GM15510 (cell line): Measurements from ENCODE around the gene RAB39B.
A peak's percentile ranks its signal among the peaks of the same experiment; 100 is the strongest.

Experiments used
- POLR2A ChIP-seq: IDR thresholded peaks from 3 replicates; pipeline ENCODE4 v1.6.1; 2011; ENCODE audit warnings: borderline replicate concordance; ENCODE audit not compliant: insufficient read length; ENCODE audit errors: extremely low read depth

RAB39B gene

DNA sequence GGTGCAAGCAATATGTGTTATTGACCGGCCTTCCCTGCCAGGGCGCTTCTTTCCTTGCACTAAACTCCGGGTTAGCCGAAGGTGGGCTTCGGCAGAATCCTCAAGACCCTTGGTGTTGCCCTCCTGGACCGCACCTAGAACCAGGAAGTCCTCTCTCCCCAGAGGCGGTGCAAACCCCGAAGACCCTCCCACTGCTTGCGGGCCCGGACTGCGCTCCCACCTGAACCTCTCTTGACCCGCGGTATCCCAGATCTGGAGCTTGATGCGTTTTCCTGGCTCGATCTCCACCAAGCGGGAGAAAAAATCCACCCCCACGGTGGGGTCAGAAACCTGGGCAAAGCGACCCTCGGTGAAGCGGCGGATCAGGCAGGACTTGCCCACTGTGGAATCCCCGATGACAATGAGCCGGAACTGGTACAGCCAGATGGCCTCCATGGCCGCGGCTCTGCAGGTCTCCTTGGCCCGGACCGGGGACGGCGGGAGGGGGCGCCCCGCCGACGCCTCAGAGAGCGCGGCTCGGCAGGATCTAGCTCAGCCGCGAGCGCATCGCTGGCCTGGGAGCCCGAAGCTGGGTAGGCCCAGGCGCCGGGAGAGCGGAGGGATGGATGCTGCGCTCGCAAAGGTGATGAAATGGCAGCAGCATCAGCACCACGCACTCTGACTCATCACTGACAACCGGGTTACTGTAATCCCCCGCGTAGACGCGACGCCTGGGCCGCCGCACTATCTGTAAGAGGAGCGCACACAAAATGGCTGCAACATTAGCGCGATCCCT is at the start of gene RAB39B:
Gene RAB39B (minus strand): TSS at position 638 of the 775 bp plus-strand sequence. CDS start 203 bp downstream, at position 435.
- peak; percentile 55 for TF ChIP-seq POLR2A

DNA sequence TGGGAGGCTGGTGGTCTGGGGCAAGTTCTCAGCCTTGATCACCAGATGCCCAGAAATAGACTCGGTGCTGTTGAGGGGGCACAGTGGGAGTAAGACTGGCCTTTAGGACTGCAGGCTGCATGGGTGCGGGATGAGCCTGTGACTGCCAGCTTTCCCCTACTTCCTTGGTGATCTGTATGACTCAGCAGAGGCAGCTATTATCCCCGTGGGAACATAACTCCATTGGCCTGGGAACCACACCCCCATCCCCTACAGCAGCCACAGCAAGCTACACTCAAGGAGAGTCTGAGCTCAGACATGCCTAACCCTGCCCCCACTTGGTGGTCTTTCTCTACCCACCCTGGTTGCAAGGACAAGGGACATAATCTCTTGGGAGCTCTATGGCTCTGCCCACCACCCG is 49.5 kb upstream of the RAB39B start:
- TF ChIP-seq POLR2A: no peak

GRCh38 chrX:155293771-155294170 is 29.5 kb upstream of the RAB39B start:
- no peak for TF ChIP-seq POLR2A

GRCh38 chrX:155279873-155280272 is 15.6 kb upstream of the RAB39B start:
- TF ChIP-seq POLR2A: no peak

- no peak for TF ChIP-seq POLR2A
These were observed 6.7 kb upstream of the RAB39B start for GRCh38 chrX:155270969-155271368.

DNA sequence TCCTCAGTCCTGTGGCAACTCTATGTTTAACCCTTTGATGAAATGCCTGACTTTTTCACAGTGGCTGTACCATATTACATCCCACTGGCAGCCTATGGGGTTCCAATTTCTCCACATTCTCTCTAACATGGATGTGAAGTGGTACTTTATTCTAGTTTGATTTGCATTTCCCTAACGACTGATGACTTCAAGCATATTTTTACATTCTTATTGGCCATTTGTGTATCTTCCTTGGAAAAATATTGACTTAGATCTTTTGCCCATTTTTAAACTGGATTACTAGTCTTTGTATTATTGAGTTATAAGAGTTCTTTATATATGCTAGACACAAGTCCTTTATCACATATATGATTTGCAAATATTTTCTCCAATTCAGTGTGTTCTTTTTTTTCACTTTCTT is 2.1 kb upstream of the RAB39B start:
- TF ChIP-seq POLR2A: no peak

DNA sequence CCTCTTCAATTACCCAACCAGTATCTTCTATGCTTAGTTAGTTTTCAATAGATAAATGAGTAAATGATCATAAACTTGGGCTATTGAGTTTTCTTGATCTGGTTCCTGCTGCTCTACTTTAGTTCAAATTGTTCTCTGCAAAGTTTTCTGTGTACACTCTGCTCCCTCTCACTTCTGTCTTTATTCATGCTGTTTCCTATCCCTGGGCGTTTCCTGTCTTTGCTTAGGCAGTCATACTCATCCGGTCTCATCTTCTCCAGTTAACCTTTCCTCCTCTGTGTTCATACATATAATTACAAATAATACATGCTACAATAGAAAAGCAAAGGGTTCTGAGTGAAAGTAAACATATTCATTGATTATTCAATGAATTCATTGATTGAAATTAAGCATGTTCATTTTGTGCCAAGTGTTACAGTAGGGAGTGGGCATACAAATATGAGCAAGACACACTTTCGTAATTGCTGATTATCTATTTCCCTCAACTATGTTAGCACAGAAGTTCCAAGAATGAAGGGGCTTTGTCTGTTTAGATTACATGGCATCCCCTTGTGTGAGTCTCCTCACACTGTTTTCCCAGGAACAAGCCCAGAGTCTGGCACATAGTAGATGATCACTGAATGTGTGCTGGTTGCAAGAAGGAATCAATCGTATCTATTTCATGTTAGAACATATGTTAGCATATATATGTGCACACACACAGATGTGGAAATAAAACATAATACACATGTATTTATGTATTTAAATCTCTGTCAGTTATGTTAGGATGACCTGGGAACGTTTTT is 1.1 kb downstream of the RAB39B start:
- no peak for TF ChIP-seq POLR2A

- no peak for TF ChIP-seq POLR2A
These were observed 4.5 kb downstream of the RAB39B start for GRCh38 chrX:155259752-155260151.

DNA sequence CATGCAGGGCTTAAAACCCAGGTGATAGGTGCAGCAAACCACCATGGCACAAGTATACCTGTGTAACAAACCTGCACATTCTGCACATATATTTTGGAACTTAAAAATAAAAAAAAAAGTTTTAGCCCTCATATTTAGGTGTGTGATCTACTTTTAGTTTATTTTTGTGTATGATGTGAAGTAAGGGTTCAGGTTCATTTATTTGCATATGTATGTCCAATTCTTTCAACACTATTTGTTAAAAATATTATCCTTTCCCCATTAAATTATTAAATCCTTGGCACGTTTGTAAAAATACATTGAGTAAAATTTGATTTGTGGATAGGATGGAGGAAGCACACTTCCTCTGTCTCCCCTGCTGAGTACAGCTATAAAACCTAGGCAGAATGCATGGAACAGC is 12.9 kb downstream of the RAB39B start:
- TF ChIP-seq POLR2A: no peak

DNA sequence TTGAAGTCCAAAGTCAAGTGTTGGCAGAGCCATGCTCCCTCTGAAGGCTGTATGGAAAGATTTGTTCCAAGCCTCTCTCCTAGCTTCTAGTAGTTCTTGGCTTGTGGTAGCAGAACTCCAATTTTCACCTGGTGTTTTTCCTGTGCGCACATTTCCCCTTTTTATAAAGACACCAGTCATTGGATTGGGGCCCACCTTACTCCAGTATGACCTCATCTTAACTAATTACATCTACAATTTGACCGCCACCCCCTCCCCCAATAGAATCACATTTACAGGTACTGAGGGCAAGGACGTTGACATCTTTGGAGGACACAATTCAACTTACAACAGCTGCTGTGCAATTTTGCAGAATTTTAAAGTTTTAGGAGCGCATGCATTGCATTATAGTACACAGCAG is 16.8 kb downstream of the RAB39B start:
- no peak for TF ChIP-seq POLR2A

DNA sequence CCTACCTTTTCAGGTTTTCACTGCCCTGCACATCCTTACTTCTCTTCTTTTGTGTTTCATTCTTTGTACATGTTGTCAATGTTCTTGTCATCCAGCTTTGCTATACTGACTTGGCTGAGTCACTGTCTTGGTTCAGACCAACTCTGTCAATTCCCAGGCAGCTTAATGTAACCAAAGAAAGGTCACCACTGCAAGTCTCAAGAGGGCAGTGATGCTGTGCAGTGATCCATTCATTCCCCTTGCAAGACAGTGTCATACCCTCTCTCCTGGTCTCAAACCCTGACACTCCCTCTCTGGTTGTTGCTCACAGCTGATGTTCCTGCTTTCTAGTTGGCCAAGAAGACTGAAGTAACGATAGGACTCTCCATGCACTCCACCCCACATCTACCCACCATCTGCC is 17.5 kb downstream of the RAB39B start:
- no peak for TF ChIP-seq POLR2A

DNA sequence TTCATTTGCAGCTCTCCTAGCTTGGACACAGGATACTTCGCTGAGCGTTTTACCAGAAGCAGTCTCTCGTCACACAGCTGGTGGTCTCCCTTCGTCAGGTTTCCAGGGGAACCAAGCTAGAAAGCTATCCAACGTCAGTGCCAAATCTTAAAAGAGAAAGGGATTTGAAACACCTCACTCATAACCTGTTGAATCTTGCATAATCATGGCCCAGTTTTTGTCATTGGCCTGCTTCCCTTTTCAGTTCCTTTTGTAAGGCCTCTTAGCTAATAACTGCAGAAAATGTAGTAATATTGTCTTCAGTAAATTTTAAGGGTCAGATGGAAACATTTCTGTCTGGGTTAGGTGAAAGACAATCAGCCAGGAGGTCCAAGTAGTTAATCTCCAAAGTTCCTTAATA is 22.0 kb downstream of the RAB39B start:
- no peak for TF ChIP-seq POLR2A

DNA sequence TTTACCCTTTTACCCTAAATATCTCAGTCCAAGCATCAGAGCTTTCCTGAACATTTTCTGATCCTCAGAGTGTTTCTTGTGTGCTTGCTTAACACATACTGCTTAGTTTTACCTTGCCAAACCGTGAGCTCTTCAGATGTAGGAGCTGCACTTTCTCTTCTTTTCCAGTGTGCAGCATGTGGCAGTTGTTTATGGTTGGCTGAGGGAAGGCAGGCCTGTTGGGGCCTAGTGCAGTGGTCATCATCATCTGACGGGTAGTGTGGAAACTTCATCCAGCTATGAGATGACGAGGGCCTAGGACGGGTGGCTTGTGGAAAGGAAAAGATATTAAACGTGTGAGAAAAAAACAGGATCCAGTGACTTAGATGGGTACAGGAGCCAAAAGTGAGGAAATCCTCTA is 26.6 kb downstream of the RAB39B start:
- TF ChIP-seq POLR2A: no peak

GRCh38 chrX:155235891-155236290 is 28.4 kb downstream of the RAB39B start:
- no peak for TF ChIP-seq POLR2A

GRCh38 chrX:155231163-155231562 is 33.1 kb downstream of the RAB39B start:
- TF ChIP-seq POLR2A: no peak

- no peak for TF ChIP-seq POLR2A
These were observed 38.5 kb downstream of the RAB39B start for GRCh38 chrX:155225774-155226173.
